Measurements from ENCODE around the gene MRPS15. TPM values are rescaled to one million over a fixed set of nuclear protein-coding genes. Genes with fewer than 3 reads are reported as not detected.

Gene MRPS15
- total RNA-seq, 1 experiment from 2014 or later, result 98.7 TPM

- no peak for TF ChIP-seq REST (IDR thresholded peaks at IDR 0.05; ENCODE audit: low read depth)
- TF ChIP-seq MAX (IDR thresholded peaks at IDR 0.05), result no peak
- no peak for TF ChIP-seq POLR2A (IDR thresholded peaks at IDR 0.05; ENCODE audit: borderline replicate concordance, extremely low read depth, insufficient read depth, insufficient read length)
These were observed 20.9 kb downstream of the MRPS15 start (continued) for GRCh38 chr1:36443297-36443696.

GRCh38 chr1:36442337-36442736 lies 21.8 kb downstream of the MRPS15 start:
- ATAC-seq (no peak), DNase-seq (ENCODE audit: low read depth, low spot score) (no peak)
- Histone ChIP-seq H3K9me3 (ENCODE audit: control insufficient read depth in 1 of 2, insufficient read depth in 1 of 2, low read depth in 1 of 2, low read length in 2 of 2) (no peaks in the 10 kb centered on the region), H3K27ac (ENCODE audit: low read depth, low read length) (no peak overlapping the region), H3K9me2 (ENCODE audit: insufficient read depth) (no peaks in the 10 kb centered on the region), H3K79me2 (ENCODE audit: insufficient read depth, low read length) (no peaks in the 10 kb centered on the region), H3K4me1 (ENCODE audit: control insufficient read depth in 1 of 2, insufficient read depth in 2 of 2, low read length in 2 of 2) (peaks cover 5 to 16% of the 10 kb centered on the region in 2 experiments), H3K27me3 (ENCODE audit: insufficient read depth, low read length) (no peaks in the 10 kb centered on the region), H4K20me1 (ENCODE audit: insufficient read depth) (no peaks in the 10 kb centered on the region), H3K36me3 (ENCODE audit: control insufficient read depth in 1 of 2, insufficient read depth in 2 of 2, low read length in 2 of 2) (no peaks in the 10 kb centered on the region), H3K4me3 (replicated peaks in 1 of 2; ENCODE audit: low read depth in 1 of 2, low read length in 2 of 2) (no peak overlapping the region), H2AFZ (ENCODE audit: low read depth, low read length, poor library complexity, severe bottlenecking) (no peak overlapping the region), H3K9ac (ENCODE audit: low read length) (no peak overlapping the region), H3K4me2 (ENCODE audit: low read length) (no peak overlapping the region)
- ChIA-PET POLR2A (no interaction called here), CTCF (no interaction called here), RAD21 (ENCODE audit: low non-redundant PET in 1 of 2, low total read pairs in 2 of 2, uncharacterized antibody in 2 of 2, unreplicated experiment in 2 of 2) (no interaction called here)
- TF ChIP-seq FOSL1 (IDR thresholded peaks at IDR 0.05; ENCODE audit: low read depth) (no peak), ATF3 (IDR thresholded peaks at IDR 0.05) (no peak), SIN3A (IDR thresholded peaks at IDR 0.05; ENCODE audit: low read depth) (no peak)
- intact Hi-C loops (cut with micrococcal nuclease), result loop anchor here (2.0 kb wide), 1 partner anchor 20 kb away; no protein-coding TSS in a partner anchor
- no TSS peak for BruUV-seq (replicated peaks)

Measured in HCT116 (cell line).